Panc1 (cell line): Measurements from ENCODE around the gene CDH26. TPM values are rescaled to one million over a fixed set of nuclear protein-coding genes. Genes with fewer than 3 reads are reported as not detected.

Experiments
- ATAC-seq: fragments of 200-7000 bp; cut with Tn5 transposase; 2 replicates; pipeline ENCODE4 v1.9.1; 2020; ENCODE audit warnings: mild to moderate bottlenecking, moderate library complexity
- BruUV-seq: library from RNA; stranded (reverse); fragments of 400-500 nt; replicated peaks from 2 replicates; lab custom pipeline; 2021; lab: Mats Ljungman, UMichigan
- CTCF ChIA-PET: fragments of 300-600 bp; sonication (Branson Sonifier 250); formaldehyde crosslinking; loops from one replicate; lab custom pipeline; 2022; ENCODE audit warnings: antibody characterized with exemption; lab: Charles Lee
- POLR2A ChIA-PET: fragments of 300-600 bp; sonication (Branson Sonifier 250); formaldehyde crosslinking; loops from one replicate; lab custom pipeline; 2022; ENCODE audit warnings: antibody characterized with exemption; lab: Charles Lee
- DNase-seq: peaks from one replicate; pipeline ENCODE4 v3.0.0-alpha.2; 2010; ENCODE audit warnings: low read depth, low spot score
- H3K27ac ChIP-seq: 2 replicates; pipeline ENCODE4 v1.5.1; 2011; ENCODE audit warnings: mild to moderate bottlenecking, low read length, inconsistent platforms
- H3K27me3 ChIP-seq: fragments of 200-500 bp; sonication (Bioruptor generic); 2 replicates; pipeline ENCODE4 v1.6.0; 2014; ENCODE audit warnings: low read length, inconsistent platforms; ENCODE audit not compliant: control insufficient read depth, insufficient read depth
- H3K36me3 ChIP-seq: fragments of 200-500 bp; sonication (Bioruptor generic); 2 replicates; pipeline ENCODE4 v1.5.1; 2014; ENCODE audit warnings: inconsistent platforms, mild to moderate bottlenecking, low read length, moderate library complexity; ENCODE audit not compliant: control insufficient read depth, insufficient read depth
- H3K4me1 ChIP-seq: 2 replicates; pipeline ENCODE4 v1.5.1; 2011; ENCODE audit warnings: inconsistent platforms, mild to moderate bottlenecking, low read length, moderate library complexity; ENCODE audit not compliant: control insufficient read depth, insufficient read depth
- H3K4me3 ChIP-seq, 2 experiments: 2 replicates each; pipeline ENCODE4 v1.5.1; 2011 to 2012; ENCODE audit warnings: low read depth in 2 of 2, low read length in 2 of 2, mild to moderate bottlenecking in 2 of 2, inconsistent platforms in 1 of 2, moderate library complexity in 1 of 2
- H3K9me3 ChIP-seq: fragments of 200-500 bp; sonication (Bioruptor generic); 2 replicates; pipeline ENCODE4 v1.5.1; 2014; ENCODE audit warnings: low read depth, mild to moderate bottlenecking, inconsistent platforms, low read length, moderate library complexity; ENCODE audit not compliant: control insufficient read depth, insufficient read depth
- POLR2AphosphoS5 ChIP-seq: IDR thresholded peaks from 2 replicates; pipeline ENCODE4 v1.6.1; 2012; ENCODE audit warnings: mild to moderate bottlenecking, low read depth, low read length, moderate library complexity
- SIN3A ChIP-seq: IDR thresholded peaks from 2 replicates; pipeline ENCODE4 v1.6.1; 2012; ENCODE audit warnings: low read depth, mild to moderate bottlenecking, low read length, moderate library complexity, borderline replicate concordance; ENCODE audit not compliant: insufficient read depth
- TCF7L2 ChIP-seq: IDR thresholded peaks from 2 replicates; pipeline ENCODE4 v1.6.1; 2011; ENCODE audit warnings: mild to moderate bottlenecking, low read depth, low read length, inconsistent platforms
- in situ Hi-C: cut with HindIII; loops from 2 replicates; pipeline ENCODE4 v1.10.0; 2016; ENCODE audit warnings: low sequenced_read_pairs, low pct_unique_long_range_greater_than_20kb
- intact Hi-C: fragments of 100-400 bp; cut with micrococcal nuclease; formaldehyde crosslinking; loops from one replicate; pipeline ENCODE4 v1.10.0; 2022; ENCODE audit not compliant: unreplicated experiment
- total RNA-seq: library from RNA; stranded (reverse); gene quantifications from one replicate; pipeline ENCODE4 v1.2.1, GENCODE V29; 2021; ENCODE audit not compliant: unreplicated experiment
- TF ChIP-seq, protein P1 (sequence below): fragments of 450-650 bp; IDR thresholded peaks from 2 replicates; pipeline ENCODE4 v1.5.1; 2017; ENCODE audit warnings: mild to moderate bottlenecking
- TF ChIP-seq, protein P2 (sequence below), 2 experiments: IDR thresholded peaks; 2 replicates each; pipeline ENCODE4 v1.6.1; 2011 to 2012; ENCODE audit warnings: low read depth in 2 of 2, control low read depth in 1 of 2, low read length in 1 of 2, mild to moderate bottlenecking in 1 of 2, moderate library complexity in 1 of 2; ENCODE audit not compliant: insufficient read depth in 1 of 2

CDH26 gene
- total RNA-seq, 1 experiment from 2014 or later: 0.46 TPM

DNA sequence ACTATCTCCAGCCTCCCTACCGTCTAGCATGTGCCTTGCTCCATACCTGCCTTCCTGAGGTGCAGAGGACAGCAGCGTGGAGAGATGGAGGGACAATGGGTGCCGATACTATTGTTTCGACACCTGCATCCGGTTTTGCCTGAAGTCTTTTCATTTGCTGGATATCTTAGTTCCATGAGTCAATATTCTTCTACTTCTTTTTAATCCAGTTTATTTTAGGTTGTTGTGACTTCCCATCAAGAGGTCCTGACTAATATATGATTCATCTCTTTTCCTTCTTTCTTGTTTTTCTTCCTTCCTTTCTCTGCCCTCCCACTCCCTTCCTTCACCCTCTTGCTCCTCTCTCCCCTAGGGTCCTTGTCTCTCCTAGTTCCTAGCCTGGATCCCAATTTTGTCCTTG is 91.4 kb downstream of the CDH26 start:
- DNase-seq (no peak), ATAC-seq (no peak)
- intact Hi-C loops: no loop called here
- Histone ChIP-seq H3K36me3 (no peaks in the 10 kb centered on the region), H3K4me1 (no peaks in the 10 kb centered on the region; the same call in 1 of the 2 replicates), H3K4me3 (no peak overlapping the region), H3K27me3 (peaks cover 4% of the 10 kb centered on the region), H3K27ac (no peak overlapping the region), H3K9me3 (no peaks in the 10 kb centered on the region)
- ChIA-PET POLR2A (no interaction called here), CTCF (interaction anchor here (0.6 kb wide), 1 partner anchor 173 kb away, joined by 5 read pairs; no protein-coding TSS in a partner anchor)
- BruUV-seq: no TSS peak
- TF ChIP-seq TCF7L2 (no peak), POLR2AphosphoS5 (no peak), SIN3A (no peak)
- TF ChIP-seq, protein P1, sequence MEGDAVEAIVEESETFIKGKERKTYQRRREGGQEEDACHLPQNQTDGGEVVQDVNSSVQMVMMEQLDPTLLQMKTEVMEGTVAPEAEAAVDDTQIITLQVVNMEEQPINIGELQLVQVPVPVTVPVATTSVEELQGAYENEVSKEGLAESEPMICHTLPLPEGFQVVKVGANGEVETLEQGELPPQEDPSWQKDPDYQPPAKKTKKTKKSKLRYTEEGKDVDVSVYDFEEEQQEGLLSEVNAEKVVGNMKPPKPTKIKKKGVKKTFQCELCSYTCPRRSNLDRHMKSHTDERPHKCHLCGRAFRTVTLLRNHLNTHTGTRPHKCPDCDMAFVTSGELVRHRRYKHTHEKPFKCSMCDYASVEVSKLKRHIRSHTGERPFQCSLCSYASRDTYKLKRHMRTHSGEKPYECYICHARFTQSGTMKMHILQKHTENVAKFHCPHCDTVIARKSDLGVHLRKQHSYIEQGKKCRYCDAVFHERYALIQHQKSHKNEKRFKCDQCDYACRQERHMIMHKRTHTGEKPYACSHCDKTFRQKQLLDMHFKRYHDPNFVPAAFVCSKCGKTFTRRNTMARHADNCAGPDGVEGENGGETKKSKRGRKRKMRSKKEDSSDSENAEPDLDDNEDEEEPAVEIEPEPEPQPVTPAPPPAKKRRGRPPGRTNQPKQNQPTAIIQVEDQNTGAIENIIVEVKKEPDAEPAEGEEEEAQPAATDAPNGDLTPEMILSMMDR: no peak
- TF ChIP-seq, protein P2, sequence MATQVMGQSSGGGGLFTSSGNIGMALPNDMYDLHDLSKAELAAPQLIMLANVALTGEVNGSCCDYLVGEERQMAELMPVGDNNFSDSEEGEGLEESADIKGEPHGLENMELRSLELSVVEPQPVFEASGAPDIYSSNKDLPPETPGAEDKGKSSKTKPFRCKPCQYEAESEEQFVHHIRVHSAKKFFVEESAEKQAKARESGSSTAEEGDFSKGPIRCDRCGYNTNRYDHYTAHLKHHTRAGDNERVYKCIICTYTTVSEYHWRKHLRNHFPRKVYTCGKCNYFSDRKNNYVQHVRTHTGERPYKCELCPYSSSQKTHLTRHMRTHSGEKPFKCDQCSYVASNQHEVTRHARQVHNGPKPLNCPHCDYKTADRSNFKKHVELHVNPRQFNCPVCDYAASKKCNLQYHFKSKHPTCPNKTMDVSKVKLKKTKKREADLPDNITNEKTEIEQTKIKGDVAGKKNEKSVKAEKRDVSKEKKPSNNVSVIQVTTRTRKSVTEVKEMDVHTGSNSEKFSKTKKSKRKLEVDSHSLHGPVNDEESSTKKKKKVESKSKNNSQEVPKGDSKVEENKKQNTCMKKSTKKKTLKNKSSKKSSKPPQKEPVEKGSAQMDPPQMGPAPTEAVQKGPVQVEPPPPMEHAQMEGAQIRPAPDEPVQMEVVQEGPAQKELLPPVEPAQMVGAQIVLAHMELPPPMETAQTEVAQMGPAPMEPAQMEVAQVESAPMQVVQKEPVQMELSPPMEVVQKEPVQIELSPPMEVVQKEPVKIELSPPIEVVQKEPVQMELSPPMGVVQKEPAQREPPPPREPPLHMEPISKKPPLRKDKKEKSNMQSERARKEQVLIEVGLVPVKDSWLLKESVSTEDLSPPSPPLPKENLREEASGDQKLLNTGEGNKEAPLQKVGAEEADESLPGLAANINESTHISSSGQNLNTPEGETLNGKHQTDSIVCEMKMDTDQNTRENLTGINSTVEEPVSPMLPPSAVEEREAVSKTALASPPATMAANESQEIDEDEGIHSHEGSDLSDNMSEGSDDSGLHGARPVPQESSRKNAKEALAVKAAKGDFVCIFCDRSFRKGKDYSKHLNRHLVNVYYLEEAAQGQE (IDR thresholded peaks at IDR 0.05; ENCODE audit: insufficient read depth in 1 of 2, low read depth in 2 of 2, low read length in 1 of 2): no peak
- in situ Hi-C loops: no loop called here

DNA sequence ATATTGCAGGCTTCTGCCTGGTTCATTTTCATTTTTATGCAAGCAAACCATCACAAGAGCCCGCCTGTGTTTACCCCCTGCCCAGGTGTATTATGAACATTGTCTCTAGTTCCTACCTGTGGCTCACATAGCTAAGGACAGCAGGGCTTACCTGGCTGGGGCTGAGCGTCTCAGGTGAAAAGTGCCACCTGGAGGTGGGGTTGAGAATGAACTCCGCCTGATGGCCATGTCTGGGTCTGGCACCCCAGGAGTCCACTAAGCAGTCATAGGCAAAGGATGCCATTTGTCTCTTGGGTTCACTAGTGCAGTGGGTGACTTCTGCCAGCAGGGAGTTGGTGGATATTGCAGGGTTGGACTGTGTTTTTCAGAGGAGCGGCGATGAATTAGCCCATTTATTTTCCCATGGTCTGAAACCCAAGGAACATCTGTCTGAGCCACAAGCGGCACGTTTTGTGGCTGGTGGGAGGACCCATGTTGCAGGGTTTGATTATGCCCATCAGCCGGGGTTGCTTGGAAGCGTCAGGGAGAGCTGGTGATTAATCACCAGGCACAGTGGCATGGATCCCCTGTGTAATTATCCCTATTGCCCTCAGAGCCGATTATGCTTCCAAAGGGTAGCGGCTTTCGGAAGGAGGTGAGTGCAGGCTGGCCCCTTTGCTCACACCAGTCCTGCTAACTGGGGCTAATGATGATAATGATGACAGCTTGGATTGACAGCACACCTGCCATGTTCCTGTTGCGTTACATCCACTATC is 92.1 kb downstream of the CDH26 start:
- intact Hi-C loops: no loop called here
- no TSS peak for BruUV-seq
- POLR2A ChIA-PET: no interaction called here
- ATAC-seq (no peak), DNase-seq (no peak)
- in situ Hi-C loops: no loop called here
- no peak for TF ChIP-seq SIN3A
- TF ChIP-seq, protein P1: peak; percentile 36; the same call in 1 of the 2 replicates
- Histone ChIP-seq H3K27me3 (peaks cover 4% of the 10 kb centered on the region), H3K4me1 (no peaks in the 10 kb centered on the region; the same call in 1 of the 2 replicates), H3K9me3 (no peaks in the 10 kb centered on the region), H3K4me3 (no peak overlapping the region), H3K27ac (no peak overlapping the region), H3K36me3 (no peaks in the 10 kb centered on the region)
- CTCF ChIA-PET: interaction anchor here (0.6 kb wide), 1 partner anchor 172 kb away, joined by 5 read pairs; no protein-coding TSS in a partner anchor
